ENCODE data around the gene RFWD3.

GRCh38 chr16:74661064-74661463 lies 5.6 kb downstream of the RFWD3 start:
- TF ChIP-seq, protein P1, sequence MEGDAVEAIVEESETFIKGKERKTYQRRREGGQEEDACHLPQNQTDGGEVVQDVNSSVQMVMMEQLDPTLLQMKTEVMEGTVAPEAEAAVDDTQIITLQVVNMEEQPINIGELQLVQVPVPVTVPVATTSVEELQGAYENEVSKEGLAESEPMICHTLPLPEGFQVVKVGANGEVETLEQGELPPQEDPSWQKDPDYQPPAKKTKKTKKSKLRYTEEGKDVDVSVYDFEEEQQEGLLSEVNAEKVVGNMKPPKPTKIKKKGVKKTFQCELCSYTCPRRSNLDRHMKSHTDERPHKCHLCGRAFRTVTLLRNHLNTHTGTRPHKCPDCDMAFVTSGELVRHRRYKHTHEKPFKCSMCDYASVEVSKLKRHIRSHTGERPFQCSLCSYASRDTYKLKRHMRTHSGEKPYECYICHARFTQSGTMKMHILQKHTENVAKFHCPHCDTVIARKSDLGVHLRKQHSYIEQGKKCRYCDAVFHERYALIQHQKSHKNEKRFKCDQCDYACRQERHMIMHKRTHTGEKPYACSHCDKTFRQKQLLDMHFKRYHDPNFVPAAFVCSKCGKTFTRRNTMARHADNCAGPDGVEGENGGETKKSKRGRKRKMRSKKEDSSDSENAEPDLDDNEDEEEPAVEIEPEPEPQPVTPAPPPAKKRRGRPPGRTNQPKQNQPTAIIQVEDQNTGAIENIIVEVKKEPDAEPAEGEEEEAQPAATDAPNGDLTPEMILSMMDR (IDR thresholded peaks at IDR 0.05; ENCODE audit: insufficient read depth, low read depth, low read length), result no peak
- TF ChIP-seq EZH2 (IDR thresholded peaks at IDR 0.05; ENCODE audit: insufficient read depth, low read length), result no peak
